ENCODE measurements around the gene SULT4A1.

DNA sequence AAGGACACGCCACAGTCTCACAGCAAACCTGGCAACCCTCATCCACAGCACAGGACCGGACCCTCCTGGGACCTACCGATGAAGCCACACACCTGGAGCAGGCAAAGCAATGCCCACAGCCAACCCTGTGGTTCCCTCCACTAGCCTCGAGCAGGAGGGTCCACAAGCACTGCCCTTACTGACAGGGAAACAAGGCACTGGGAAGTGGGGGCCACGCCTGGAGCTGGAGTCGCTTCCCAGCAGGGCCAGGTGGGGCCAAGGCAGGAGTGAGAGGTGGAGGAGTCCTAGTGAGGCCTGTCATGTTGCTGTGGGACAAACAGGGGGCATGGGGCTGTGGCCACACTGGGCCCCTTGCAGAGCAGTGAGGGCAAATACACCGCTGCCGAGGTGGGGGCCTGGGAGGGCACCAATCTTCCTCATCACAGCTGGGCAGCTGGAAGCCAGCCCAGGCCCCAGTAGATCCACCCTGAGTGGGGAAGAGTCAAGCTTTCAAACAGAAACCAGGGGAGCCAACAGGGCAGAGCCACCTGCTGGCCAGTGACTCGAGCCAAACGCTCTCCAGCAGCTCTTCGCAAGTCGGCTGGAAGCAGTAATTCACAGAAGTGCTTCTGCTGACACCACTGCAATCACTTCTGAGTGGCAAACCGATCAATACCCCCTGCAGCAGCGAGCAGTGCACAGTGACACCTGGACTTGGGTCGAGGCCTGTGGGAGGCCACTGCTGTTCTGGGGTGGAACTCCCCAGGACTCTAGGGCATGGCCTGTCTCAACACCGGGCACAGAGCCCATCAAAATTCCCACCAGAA, 13.7 kb downstream of the SULT4A1 start:
- TF ChIP-seq, protein P1, sequence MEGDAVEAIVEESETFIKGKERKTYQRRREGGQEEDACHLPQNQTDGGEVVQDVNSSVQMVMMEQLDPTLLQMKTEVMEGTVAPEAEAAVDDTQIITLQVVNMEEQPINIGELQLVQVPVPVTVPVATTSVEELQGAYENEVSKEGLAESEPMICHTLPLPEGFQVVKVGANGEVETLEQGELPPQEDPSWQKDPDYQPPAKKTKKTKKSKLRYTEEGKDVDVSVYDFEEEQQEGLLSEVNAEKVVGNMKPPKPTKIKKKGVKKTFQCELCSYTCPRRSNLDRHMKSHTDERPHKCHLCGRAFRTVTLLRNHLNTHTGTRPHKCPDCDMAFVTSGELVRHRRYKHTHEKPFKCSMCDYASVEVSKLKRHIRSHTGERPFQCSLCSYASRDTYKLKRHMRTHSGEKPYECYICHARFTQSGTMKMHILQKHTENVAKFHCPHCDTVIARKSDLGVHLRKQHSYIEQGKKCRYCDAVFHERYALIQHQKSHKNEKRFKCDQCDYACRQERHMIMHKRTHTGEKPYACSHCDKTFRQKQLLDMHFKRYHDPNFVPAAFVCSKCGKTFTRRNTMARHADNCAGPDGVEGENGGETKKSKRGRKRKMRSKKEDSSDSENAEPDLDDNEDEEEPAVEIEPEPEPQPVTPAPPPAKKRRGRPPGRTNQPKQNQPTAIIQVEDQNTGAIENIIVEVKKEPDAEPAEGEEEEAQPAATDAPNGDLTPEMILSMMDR (IDR thresholded peaks at IDR 0.05) = no peak
- no peak for TF ChIP-seq POLR2A (IDR thresholded peaks at IDR 0.05)

All from breast epithelium (tissue), 3 donors.